Measurements from ENCODE around the gene DPH6. TPM values are rescaled to one million over a fixed set of nuclear protein-coding genes. Genes with fewer than 3 reads are reported as not detected.

Gene DPH6
- total RNA-seq, 2 experiments from 2014 or later: 7.0 to 8.0 TPM

DNA sequence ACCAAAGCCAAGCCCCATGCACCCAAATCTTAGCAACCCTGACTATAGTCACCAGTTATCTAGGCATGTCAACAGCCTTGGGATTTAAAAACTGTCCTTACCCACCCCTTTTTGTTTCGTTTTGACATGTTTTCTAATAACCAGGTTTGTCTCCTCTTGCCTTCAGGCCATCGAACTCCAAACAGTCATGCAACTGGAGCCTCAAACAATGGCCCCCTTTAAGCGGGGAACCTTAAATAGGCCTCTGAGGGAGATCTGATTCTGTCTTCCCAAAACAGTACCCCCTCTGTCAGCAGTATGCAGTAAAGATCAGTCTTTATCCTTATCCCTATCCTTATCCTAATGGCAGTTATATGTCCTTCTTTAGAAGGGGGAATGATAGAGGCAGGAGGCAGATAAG is 105.7 kb downstream of the DPH6 start:
- H3K4me1 ChIP-seq (ENCODE audit: insufficient read depth, low read length): no peaks in the 10 kb centered on the region
- no peaks in the 10 kb centered on the region for H3K27me3 ChIP-seq (ENCODE audit: control insufficient read depth in 1 of 2, insufficient read depth in 2 of 2, low read length in 2 of 2)
- H3K9me3 ChIP-seq (ENCODE audit: control insufficient read depth in 1 of 2, insufficient read depth in 1 of 2, low read length in 2 of 2): peaks cover 0 to 4% of the 10 kb centered on the region in 2 experiments
- no peak overlapping the region for H3K4me3 ChIP-seq (ENCODE audit: low read length)
- ChIA-PET CTCF (no interaction called here), POLR2A (no interaction called here)
- H3K27ac ChIP-seq (ENCODE audit: low read depth in 1 of 2, low read length in 2 of 2): no peak overlapping the region
- no peaks in the 10 kb centered on the region for H3K36me3 ChIP-seq (ENCODE audit: insufficient read depth, low read length)
- H3K4me3 Mint-ChIP-seq: no peak overlapping the region
- peaks cover 50% of the 10 kb centered on the region for H3K36me3 Mint-ChIP-seq (ENCODE audit: low read depth)
- intact Hi-C loops (cut with DNase I, micrococcal nuclease): no loop called here
- H3K9me3 Mint-ChIP-seq: no peaks in the 10 kb centered on the region
- no peak for ATAC-seq (ENCODE audit: poor library complexity)
- no peak for DNase-seq
- no peak overlapping the region for H3K27ac Mint-ChIP-seq
- no peaks in the 10 kb centered on the region for H3K4me1 Mint-ChIP-seq (ENCODE audit: low read depth)
- TF ChIP-seq, protein P1, sequence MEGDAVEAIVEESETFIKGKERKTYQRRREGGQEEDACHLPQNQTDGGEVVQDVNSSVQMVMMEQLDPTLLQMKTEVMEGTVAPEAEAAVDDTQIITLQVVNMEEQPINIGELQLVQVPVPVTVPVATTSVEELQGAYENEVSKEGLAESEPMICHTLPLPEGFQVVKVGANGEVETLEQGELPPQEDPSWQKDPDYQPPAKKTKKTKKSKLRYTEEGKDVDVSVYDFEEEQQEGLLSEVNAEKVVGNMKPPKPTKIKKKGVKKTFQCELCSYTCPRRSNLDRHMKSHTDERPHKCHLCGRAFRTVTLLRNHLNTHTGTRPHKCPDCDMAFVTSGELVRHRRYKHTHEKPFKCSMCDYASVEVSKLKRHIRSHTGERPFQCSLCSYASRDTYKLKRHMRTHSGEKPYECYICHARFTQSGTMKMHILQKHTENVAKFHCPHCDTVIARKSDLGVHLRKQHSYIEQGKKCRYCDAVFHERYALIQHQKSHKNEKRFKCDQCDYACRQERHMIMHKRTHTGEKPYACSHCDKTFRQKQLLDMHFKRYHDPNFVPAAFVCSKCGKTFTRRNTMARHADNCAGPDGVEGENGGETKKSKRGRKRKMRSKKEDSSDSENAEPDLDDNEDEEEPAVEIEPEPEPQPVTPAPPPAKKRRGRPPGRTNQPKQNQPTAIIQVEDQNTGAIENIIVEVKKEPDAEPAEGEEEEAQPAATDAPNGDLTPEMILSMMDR (IDR thresholded peaks at IDR 0.05): no peak
- H3K27me3 Mint-ChIP-seq: no peaks in the 10 kb centered on the region

DNA sequence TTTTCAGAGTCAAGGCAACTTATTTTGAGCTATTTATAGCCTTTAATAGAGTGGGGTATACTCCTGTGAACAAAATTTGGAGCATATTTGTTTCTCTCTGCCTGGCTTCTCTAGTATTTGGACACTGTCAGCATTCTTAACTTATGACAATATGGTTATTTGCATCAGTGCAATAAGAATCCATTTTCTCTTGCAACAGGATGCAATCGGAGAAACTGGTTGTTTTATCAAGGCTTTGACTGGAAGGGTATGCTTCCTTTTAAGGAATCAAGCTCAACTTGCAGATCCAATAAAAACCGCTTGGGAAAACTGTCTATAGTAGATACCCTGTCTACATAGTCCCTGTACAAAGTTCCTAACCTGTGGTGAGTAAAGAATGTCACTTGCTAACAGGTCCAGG is 106.7 kb downstream of the DPH6 start:
- TF ChIP-seq, protein P1 (IDR thresholded peaks at IDR 0.05): no peak
- Mint-ChIP-seq H3K27me3 (no peaks in the 10 kb centered on the region), H3K27ac (no peak overlapping the region), H3K36me3 (ENCODE audit: low read depth) (peaks cover 46% of the 10 kb centered on the region), H3K9me3 (no peaks in the 10 kb centered on the region), H3K4me1 (ENCODE audit: low read depth) (no peaks in the 10 kb centered on the region), H3K4me3 (no peak overlapping the region)
- intact Hi-C loops (cut with DNase I, micrococcal nuclease): no loop called here
- H3K4me3 ChIP-seq (ENCODE audit: low read length): no peak overlapping the region
- H3K9me3 ChIP-seq (ENCODE audit: control insufficient read depth in 1 of 2, insufficient read depth in 1 of 2, low read length in 2 of 2): peaks cover 0 to 4% of the 10 kb centered on the region in 2 experiments
- ATAC-seq (ENCODE audit: poor library complexity) (no peak), DNase-seq (no peak)
- no peaks in the 10 kb centered on the region for H3K4me1 ChIP-seq (ENCODE audit: insufficient read depth, low read length)
- no peaks in the 10 kb centered on the region for H3K27me3 ChIP-seq (ENCODE audit: control insufficient read depth in 1 of 2, insufficient read depth in 2 of 2, low read length in 2 of 2)
- CTCF ChIA-PET: no interaction called here
- POLR2A ChIA-PET: no interaction called here
- no peak overlapping the region for H3K27ac ChIP-seq (ENCODE audit: low read depth in 1 of 2, low read length in 2 of 2)
- no peaks in the 10 kb centered on the region for H3K36me3 ChIP-seq (ENCODE audit: insufficient read depth, low read length)

DNA sequence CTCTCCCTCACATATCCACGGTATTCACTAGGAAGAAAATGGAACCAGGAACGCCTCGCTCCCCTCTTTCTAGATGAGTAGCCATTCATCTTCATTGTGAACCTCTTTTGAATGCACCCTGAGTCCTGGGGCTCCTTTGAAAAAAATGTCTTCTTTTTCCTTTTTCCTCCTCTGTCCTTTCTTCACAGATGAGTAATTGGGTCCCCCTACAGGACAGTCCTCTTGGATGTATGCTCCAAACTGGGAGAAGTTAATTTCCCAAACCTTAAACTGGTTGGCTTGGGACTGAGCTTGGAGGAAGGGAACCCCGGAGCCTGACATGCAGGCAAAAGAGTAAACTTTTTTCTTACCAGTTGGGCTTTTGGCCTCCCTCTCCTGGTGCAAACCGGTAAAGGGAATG is 108.8 kb downstream of the DPH6 start:
- H3K4me3 ChIP-seq (ENCODE audit: low read length): no peak overlapping the region
- TF ChIP-seq, protein P1 (IDR thresholded peaks at IDR 0.05): no peak
- ATAC-seq (ENCODE audit: poor library complexity) (no peak), DNase-seq (no peak)
- no peaks in the 10 kb centered on the region for H3K27me3 ChIP-seq (ENCODE audit: control insufficient read depth in 1 of 2, insufficient read depth in 2 of 2, low read length in 2 of 2)
- H3K9me3 ChIP-seq (ENCODE audit: control insufficient read depth in 1 of 2, insufficient read depth in 1 of 2, low read length in 2 of 2): peaks cover 0 to 4% of the 10 kb centered on the region in 2 experiments
- Mint-ChIP-seq H3K4me3 (no peak overlapping the region), H3K9me3 (no peaks in the 10 kb centered on the region), H3K27me3 (no peaks in the 10 kb centered on the region), H3K4me1 (ENCODE audit: low read depth) (no peaks in the 10 kb centered on the region), H3K36me3 (ENCODE audit: low read depth) (peaks cover 45% of the 10 kb centered on the region), H3K27ac (no peak overlapping the region)
- intact Hi-C loops (cut with DNase I, micrococcal nuclease): no loop called here
- no peaks in the 10 kb centered on the region for H3K36me3 ChIP-seq (ENCODE audit: insufficient read depth, low read length)
- H3K4me1 ChIP-seq (ENCODE audit: insufficient read depth, low read length): no peaks in the 10 kb centered on the region
- CTCF ChIA-PET: no interaction called here
- H3K27ac ChIP-seq (ENCODE audit: low read depth in 1 of 2, low read length in 2 of 2): no peak overlapping the region
- POLR2A ChIA-PET: no interaction called here

Data from CD4-positive, alpha-beta T cell (primary cell).